T-cell (primary cell): ENCODE data around the gene PECR. TPM values are rescaled to one million over a fixed set of nuclear protein-coding genes. Genes with fewer than 3 reads are reported as not detected.

Experiments
- ATAC-seq, 4 experiments: fragments of 200-7000 bp in 3 of 4; fragments of 150-1000 bp in 1 of 4; cut with Tn5 transposase; replicated peaks in 1 of 4; 1 replicate in 3 of 4; 2 replicates in 1 of 4; pipeline ENCODE4 v1.10.0; 2021; ENCODE audit warnings: moderate library complexity in 3 of 4, mild to moderate bottlenecking in 2 of 4, moderate number of reproducible peaks in 1 of 4
- CTCF ChIA-PET, 2 donors: fragments of 300-600 bp; sonication (Branson Sonifier 250); formaldehyde crosslinking; loops; one replicate each; lab custom pipeline; 2022; ENCODE audit warnings: antibody characterized with exemption in 2 of 2; lab: Charles Lee
- POLR2A ChIA-PET, 2 donors: fragments of 300-600 bp; sonication (Branson Sonifier 250); formaldehyde crosslinking; loops; one replicate each; lab custom pipeline; 2022; ENCODE audit warnings: antibody characterized with exemption in 2 of 2; lab: Charles Lee
- DNase-seq, 35 experiments: peaks; one replicate each; pipeline versions ENCODE4 v3.0.0 to v3.0.0-alpha.2; 2013 to 2023
- H3K27ac ChIP-seq: one replicate; pipeline ENCODE4 v1.5.1; 2013; ENCODE audit warnings: low read length
- H3K27me3 ChIP-seq, 2 experiments: replicated peaks in 1 of 2; 1 replicate in 1 of 2; 2 replicates in 1 of 2; pipeline versions ENCODE4 v1.6.1 to v1.7.0; 2013; ENCODE audit warnings: low read length in 1 of 2, mixed read lengths in 1 of 2; ENCODE audit not compliant: control insufficient read depth in 2 of 2, insufficient read depth in 2 of 2; ENCODE audit errors: extremely low read depth in 1 of 2
- H3K36me3 ChIP-seq, 2 donors: 1 replicate in 1 of 2; 2 replicates in 1 of 2; pipeline versions ENCODE4 v1.6.1 to v1.7.0; 2013; ENCODE audit warnings: low read length in 1 of 2; ENCODE audit not compliant: control insufficient read depth in 2 of 2, insufficient read depth in 1 of 2; ENCODE audit errors: extremely low read depth in 1 of 2
- H3K4me1 ChIP-seq, 2 experiments: 1 replicate in 1 of 2; 2 replicates in 1 of 2; pipeline versions ENCODE4 v1.6.1 to v1.7.0; 2013; ENCODE audit warnings: low read length in 2 of 2, mixed read lengths in 1 of 2; ENCODE audit not compliant: insufficient read depth in 2 of 2, control insufficient read depth in 1 of 2; ENCODE audit errors: extremely low read depth in 1 of 2
- H3K4me3 ChIP-seq, 2 donors: 1 replicate in 1 of 2; 2 replicates in 1 of 2; pipeline versions ENCODE4 v1.5.1 to v1.7.0; 2013; ENCODE audit warnings: mild to moderate bottlenecking in 2 of 2, low read length in 1 of 2, moderate library complexity in 1 of 2; ENCODE audit not compliant: control insufficient read depth in 1 of 2; ENCODE audit errors: extremely low read depth in 1 of 2
- H3K9me3 ChIP-seq: 2 replicates; pipeline ENCODE4 v1.7.0; 2013
- H3K27ac Mint-ChIP-seq, 2 donors: one replicate each; pipeline ENCODE4 v1.8.0; 2020 to 2021; ENCODE audit warnings: mild to moderate bottlenecking in 2 of 2, mixed read lengths in 2 of 2
- H3K27me3 Mint-ChIP-seq, 2 donors: one replicate each; pipeline ENCODE4 v1.8.0; 2021 to 2022; ENCODE audit warnings: mixed read lengths in 2 of 2
- H3K36me3 Mint-ChIP-seq: one replicate; pipeline ENCODE4 v1.8.0; 2021; ENCODE audit warnings: mixed read lengths
- H3K4me1 Mint-ChIP-seq, 3 donors: one replicate each; pipeline ENCODE4 v1.8.0; 2020 to 2022; ENCODE audit warnings: mixed read lengths in 3 of 3, mild to moderate bottlenecking in 1 of 3
- H3K4me3 Mint-ChIP-seq, 3 donors: one replicate each; pipeline ENCODE4 v1.8.0; 2020 to 2022; ENCODE audit warnings: mild to moderate bottlenecking in 3 of 3, mixed read lengths in 3 of 3, moderate library complexity in 3 of 3
- H3K9me3 Mint-ChIP-seq, 3 donors: one replicate each; pipeline ENCODE4 v1.8.0; 2020 to 2022; ENCODE audit warnings: mixed read lengths in 3 of 3
- WGBS: methylation state at CpG from one replicate; pipeline ENCODE4 v1.1.5; 2013; ENCODE audit warnings: missing lambda C conversion rate; ENCODE audit not compliant: insufficient coverage; 5-methylcytosine and 5-hydroxymethylcytosine counted together
- total RNA-seq, 35 experiments: library from RNA in 6 of 35; stranded (reverse) in 6 of 35; fragments of 120-200 nt in 1 of 35; gene quantifications; one replicate each; pipeline versions ENCODE4 v1.2.1 to v1.2.4 and lab custom pipeline; 2013 to 2026

The PECR gene
- total RNA-seq, 5 donors from 2014 or later (not counting 1 experiment from before 2014, with no cell fraction given): 17.4 to 26.2 (median 20.6) TPM

GRCh38 chr2:216119146-216119545, 37.5 kb upstream of the PECR start:
- Histone ChIP-seq H3K4me1 (peaks cover 33 to 43% of the 10 kb centered on the region in 2 experiments), H3K4me3 (no peak overlapping the region), H3K9me3 (no peaks in the 10 kb centered on the region), H3K27me3 (no peaks in the 10 kb centered on the region), H3K36me3 (peaks cover 12 to 86% of the 10 kb centered on the region in 2 donors), H3K27ac (no peak overlapping the region)
- ATAC-seq (no peak), DNase-seq (no peak)
- ChIA-PET CTCF (interaction anchor here (0.5 to 2.1 kb wide), 2 partner anchors 9 to 323 kb away, joined by 6 read pairs; no protein-coding TSS in a partner anchor), POLR2A (interaction anchor here (0.7 to 1.5 kb wide), 4 partner anchors 9 to 103 kb away, joined by 3 to 8 read pairs (median 4); partner anchors contain the start of gene XRCC5 (in 1 of the 2))
- WGBS: 67% methylated on average over 2 of the region's 2 CpGs
- Mint-ChIP-seq H3K27me3 (no peaks in the 10 kb centered on the region), H3K36me3 (peaks cover 65% of the 10 kb centered on the region), H3K4me1 (peaks cover 80 to 86% (median 83%) of the 10 kb centered on the region in 3 donors), H3K27ac (peak overlapping the region; percentile 66 to 71), H3K9me3 (no peaks in the 10 kb centered on the region), H3K4me3 (peak overlapping the region in 1 of 3 donors; percentile 46)

GRCh38 chr2:216118474-216118873, 36.9 kb upstream of the PECR start:
- Histone ChIP-seq H3K4me1 (peaks cover 35 to 44% of the 10 kb centered on the region in 2 experiments), H3K27ac (no peak overlapping the region), H3K4me3 (no peak overlapping the region), H3K9me3 (no peaks in the 10 kb centered on the region), H3K27me3 (no peaks in the 10 kb centered on the region), H3K36me3 (peaks cover 15 to 86% of the 10 kb centered on the region in 2 donors)
- ChIA-PET CTCF (interaction anchor here in 1 of 2 donors (0.6 kb wide), 1 partner anchor 46 kb away, joined by 3 read pairs; no protein-coding TSS in a partner anchor), POLR2A (interaction anchor here in 1 of 2 donors (0.6 to 1.5 kb wide), 3 partner anchors 9 to 49 kb away, joined by 3 to 8 read pairs (median 4); partner anchors contain the start of gene XRCC5)
- H3K9me3 Mint-ChIP-seq: no peaks in the 10 kb centered on the region
- WGBS: no CpG with 5 or more reads among the region's 1 CpG
- no peak overlapping the region for H3K4me3 Mint-ChIP-seq
- H3K4me1 Mint-ChIP-seq: peaks cover 84 to 90% (median 90%) of the 10 kb centered on the region in 3 donors
- peak overlapping the region; percentile 25 to 66 for H3K27ac Mint-ChIP-seq
- ATAC-seq (no peak), DNase-seq (no peak)
- H3K36me3 Mint-ChIP-seq: peaks cover 67% of the 10 kb centered on the region
- no peaks in the 10 kb centered on the region for H3K27me3 Mint-ChIP-seq

GRCh38 chr2:216117561-216118340, 36.1 kb upstream of the PECR start:
- H3K27me3 Mint-ChIP-seq: no peaks in the 10 kb centered on the region
- Histone ChIP-seq H3K27ac (no peak overlapping the region), H3K4me3 (no peak overlapping the region), H3K9me3 (no peaks in the 10 kb centered on the region), H3K4me1 (peaks cover 39 to 46% of the 10 kb centered on the region in 2 experiments), H3K36me3 (peaks cover 16 to 86% of the 10 kb centered on the region in 2 donors), H3K27me3 (no peaks in the 10 kb centered on the region)
- 90% methylated on average over 2 of the region's 4 CpGs for WGBS
- peak overlapping the region in 1 of 2 donors; percentile 66 for H3K27ac Mint-ChIP-seq
- ChIA-PET POLR2A (interaction anchor here in 1 of 2 donors (0.6 to 0.7 kb wide), 2 partner anchors 10 to 49 kb away, joined by 3 to 4 read pairs; no protein-coding TSS in a partner anchor), CTCF (interaction anchor here in 1 of 2 donors (0.6 to 0.7 kb wide), 2 partner anchors 47 to 806 kb away, joined by 3 read pairs; partner anchors contain the start of gene ATIC)
- peaks cover 72% of the 10 kb centered on the region for H3K36me3 Mint-ChIP-seq
- H3K4me3 Mint-ChIP-seq: no peak overlapping the region
- no peaks in the 10 kb centered on the region for H3K9me3 Mint-ChIP-seq
- peaks cover 89 to 95% (median 95%) of the 10 kb centered on the region in 3 donors for H3K4me1 Mint-ChIP-seq
- DNase-seq (no peak), ATAC-seq (no peak)

GRCh38 chr2:216116418-216116817, 34.8 kb upstream of the PECR start:
- peaks cover 92 to 99% (median 96%) of the 10 kb centered on the region in 3 donors for H3K4me1 Mint-ChIP-seq
- H3K36me3 Mint-ChIP-seq: peaks cover 72% of the 10 kb centered on the region
- Histone ChIP-seq H3K4me3 (no peak overlapping the region), H3K27me3 (no peaks in the 10 kb centered on the region), H3K9me3 (no peaks in the 10 kb centered on the region), H3K4me1 (peaks cover 40 to 48% of the 10 kb centered on the region in 2 experiments), H3K36me3 (peaks cover 9 to 85% of the 10 kb centered on the region in 2 donors), H3K27ac (no peak overlapping the region)
- peak overlapping the region; percentile 25 to 58 for H3K27ac Mint-ChIP-seq
- DNase-seq (no peak), ATAC-seq (no peak)
- peak overlapping the region; percentile 40 to 95 (median 93) for H3K4me3 Mint-ChIP-seq
- no CpG with 5 or more reads among the region's 1 CpG for WGBS
- no peaks in the 10 kb centered on the region for H3K9me3 Mint-ChIP-seq
- ChIA-PET POLR2A (no interaction called here), CTCF (interaction anchor here in 1 of 2 donors (0.5 kb wide), 1 partner anchor 25 kb away, joined by 4 read pairs; no protein-coding TSS in a partner anchor)
- no peaks in the 10 kb centered on the region for H3K27me3 Mint-ChIP-seq

GRCh38 chr2:216114714-216115531, 33.3 kb upstream of the PECR start:
- ChIA-PET POLR2A (interaction anchor here in 1 of 2 donors (0.6 to 1.2 kb wide), 3 partner anchors 32 to 59 kb away, joined by 3 to 4 read pairs (median 3); no protein-coding TSS in a partner anchor), CTCF (interaction anchor here (0.6 to 3.6 kb wide), 22 partner anchors 9 to 384 kb away, joined by 3 to 17 read pairs (median 4); partner anchors contain the start of gene RPL37A (in 1 of the 2))
- 2% methylated on average over 18 of the region's 29 CpGs for WGBS
- Histone ChIP-seq H3K4me3 (peak overlapping the region; percentile 50 to 58), H3K27ac (peak overlapping the region; percentile 47), H3K4me1 (peaks cover 34 to 53% of the 10 kb centered on the region in 2 experiments), H3K9me3 (no peaks in the 10 kb centered on the region), H3K27me3 (no peaks in the 10 kb centered on the region), H3K36me3 (peaks cover 8 to 75% of the 10 kb centered on the region in 2 donors)
- no peaks in the 10 kb centered on the region for H3K9me3 Mint-ChIP-seq
- DNase-seq (peak; percentile 94 to 100 (median 96)), ATAC-seq (peak; percentile 87 to 94 (median 91))
- no peaks in the 10 kb centered on the region for H3K27me3 Mint-ChIP-seq
- peak overlapping the region; percentile 88 to 95 (median 93) for H3K4me3 Mint-ChIP-seq
- H3K36me3 Mint-ChIP-seq: peaks cover 73% of the 10 kb centered on the region
- H3K27ac Mint-ChIP-seq: peak overlapping the region; percentile 94 to 99
- peaks cover 98 to 100% (median 98%) of the 10 kb centered on the region in 3 donors for H3K4me1 Mint-ChIP-seq
